ENCODE results near the gene PCDHGA8. TPM values are rescaled to one million over a fixed set of nuclear protein-coding genes. Genes with fewer than 3 reads are reported as not detected.
"Not testable (repeated sequence)": the region's sequence is repeated elsewhere in the genome, so short reads cannot be mapped to it uniquely, and the experiment has no call there.

PCDHGA8 gene
- polyA plus RNA-seq, 4 donors, result 0.10 to 0.15 TPM; not detected in 2

DNA sequence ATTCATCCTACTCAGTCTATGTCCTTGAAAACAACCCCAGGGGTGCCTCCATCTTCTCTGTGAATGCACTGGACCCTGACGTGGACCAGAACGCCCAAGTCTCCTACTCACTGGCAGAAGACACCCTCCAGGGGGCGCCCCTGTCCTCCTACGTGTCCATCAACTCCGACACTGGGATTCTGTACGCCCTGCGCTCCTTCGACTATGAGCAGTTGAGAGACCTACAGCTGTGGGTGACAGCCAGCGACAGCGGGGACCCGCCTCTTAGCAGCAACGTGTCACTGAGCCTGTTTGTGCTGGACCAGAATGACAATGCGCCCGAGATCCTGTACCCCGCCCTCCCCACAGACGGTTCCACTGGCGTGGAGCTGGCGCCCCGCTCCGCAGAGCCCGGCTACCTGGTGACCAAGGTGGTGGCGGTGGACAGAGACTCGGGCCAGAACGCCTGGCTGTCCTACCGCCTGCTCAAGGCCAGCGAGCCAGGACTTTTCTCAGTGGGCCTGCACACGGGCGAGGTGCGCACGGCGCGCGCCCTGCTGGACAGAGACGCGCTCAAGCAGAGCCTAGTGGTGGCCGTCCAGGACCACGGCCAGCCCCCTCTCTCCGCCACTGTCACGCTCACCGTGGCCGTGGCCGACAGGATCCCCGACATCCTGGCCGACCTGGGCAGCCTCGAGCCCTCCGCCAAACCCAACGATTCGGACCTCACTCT lies 16.8 kb upstream of the PCDHGA8 start:
- not testable (repeated sequence) for H3K27ac ChIP-seq (ENCODE audit: low read depth in 1 of 3, low read length in 2 of 3); H3K4me1 ChIP-seq (ENCODE audit: control insufficient read depth in 3 of 3, insufficient read depth in 2 of 3, low read depth in 1 of 3, low read length in 2 of 3); DNase-seq; H3K4me3 ChIP-seq (ENCODE audit: low read depth in 1 of 3, low read length in 3 of 3); FAIRE-seq; H3K36me3 ChIP-seq (ENCODE audit: control insufficient read depth in 3 of 3, insufficient read depth in 2 of 3, low read depth in 1 of 3, low read length in 3 of 3)
- Histone ChIP-seq H3K9me3 (ENCODE audit: control insufficient read depth in 2 of 2, insufficient read depth in 1 of 2, low read depth in 1 of 2, low read length in 1 of 2) (peaks cover 0 to 54% of the 10 kb centered on the region in 2 donors), H3K27me3 (ENCODE audit: control insufficient read depth in 3 of 3, insufficient read depth in 3 of 3, low read length in 3 of 3) (peaks cover 0 to 22% (median 20%) of the 10 kb centered on the region in 3 donors)
- WGBS, 3 donors, result 53 to 63% (median 60%) methylated on average over 29 to 43 of the region's 48 CpGs

GRCh38 chr5:141382469-141383294 lies 9.8 kb upstream of the PCDHGA8 start, which contains the start of gene PCDHGA7:
PCDHGA7 (plus strand) TSS chr5:141382742; CDS start chr5:141382900, 158 bp downstream.
- FAIRE-seq (no peak), DNase-seq (peak in 1 of 2 donors; percentile 14)
- Histone ChIP-seq H3K27me3 (ENCODE audit: control insufficient read depth in 3 of 3, insufficient read depth in 3 of 3, low read length in 3 of 3) (peaks cover 0 to 26% (median 10%) of the 10 kb centered on the region in 3 donors), H3K4me3 (ENCODE audit: low read depth in 1 of 3, low read length in 3 of 3) (no peak within 1 kb of the TSS), H3K36me3 (ENCODE audit: control insufficient read depth in 3 of 3, insufficient read depth in 2 of 3, low read depth in 1 of 3, low read length in 3 of 3) (no peaks in the 10 kb centered on the region), H3K9me3 (ENCODE audit: control insufficient read depth in 2 of 2, insufficient read depth in 1 of 2, low read depth in 1 of 2, low read length in 1 of 2) (peaks cover 0 to 43% of the 10 kb centered on the region in 2 donors), H3K27ac (ENCODE audit: low read depth in 1 of 3, low read length in 2 of 3) (no peak within 1 kb of the TSS), H3K4me1 (ENCODE audit: control insufficient read depth in 3 of 3, insufficient read depth in 2 of 3, low read depth in 1 of 3, low read length in 2 of 3) (no peaks in the 10 kb centered on the region)
- WGBS, 3 donors, result 19 to 37% (median 26%) methylated on average over 37 of the region's 37 CpGs

GRCh38 chr5:141383345-141383744 lies 9.1 kb upstream of the PCDHGA8 start:
- 43 to 46% (median 44%) methylated on average over 21 of the region's 21 CpGs for WGBS, 3 donors
- Histone ChIP-seq H3K27ac (ENCODE audit: low read depth in 1 of 3, low read length in 2 of 3) (no peak overlapping the region), H3K36me3 (ENCODE audit: control insufficient read depth in 3 of 3, insufficient read depth in 2 of 3, low read depth in 1 of 3, low read length in 3 of 3) (no peaks in the 10 kb centered on the region), H3K9me3 (ENCODE audit: control insufficient read depth in 2 of 2, insufficient read depth in 1 of 2, low read depth in 1 of 2, low read length in 1 of 2) (peaks cover 0 to 42% of the 10 kb centered on the region in 2 donors), H3K4me1 (ENCODE audit: control insufficient read depth in 3 of 3, insufficient read depth in 2 of 3, low read depth in 1 of 3, low read length in 2 of 3) (no peaks in the 10 kb centered on the region), H3K27me3 (ENCODE audit: control insufficient read depth in 3 of 3, insufficient read depth in 3 of 3, low read length in 3 of 3) (peaks cover 0 to 28% (median 12%) of the 10 kb centered on the region in 3 donors), H3K4me3 (ENCODE audit: low read depth in 1 of 3, low read length in 3 of 3) (no peak overlapping the region)
- FAIRE-seq (no peak), DNase-seq (no peak)

GRCh38 chr5:141384471-141385267 lies 7.8 kb upstream of the PCDHGA8 start:
- Histone ChIP-seq H3K4me1 (ENCODE audit: control insufficient read depth in 3 of 3, insufficient read depth in 2 of 3, low read depth in 1 of 3, low read length in 2 of 3) (no peaks in the 10 kb centered on the region), H3K9me3 (ENCODE audit: control insufficient read depth in 2 of 2, insufficient read depth in 1 of 2, low read depth in 1 of 2, low read length in 1 of 2) (peaks cover 3 to 56% of the 10 kb centered on the region in 2 donors), H3K27me3 (ENCODE audit: control insufficient read depth in 3 of 3, insufficient read depth in 3 of 3, low read length in 3 of 3) (peaks cover 0 to 35% (median 15%) of the 10 kb centered on the region in 3 donors), H3K4me3 (ENCODE audit: low read depth in 1 of 3, low read length in 3 of 3) (no peak overlapping the region), H3K27ac (ENCODE audit: low read depth in 1 of 3, low read length in 2 of 3) (no peak overlapping the region), H3K36me3 (ENCODE audit: control insufficient read depth in 3 of 3, insufficient read depth in 2 of 3, low read depth in 1 of 3, low read length in 3 of 3) (no peaks in the 10 kb centered on the region)
- no peak for DNase-seq
- WGBS, 3 donors, result 55 to 62% (median 58%) methylated on average over 43 of the region's 43 CpGs
- no peak for FAIRE-seq

DNA sequence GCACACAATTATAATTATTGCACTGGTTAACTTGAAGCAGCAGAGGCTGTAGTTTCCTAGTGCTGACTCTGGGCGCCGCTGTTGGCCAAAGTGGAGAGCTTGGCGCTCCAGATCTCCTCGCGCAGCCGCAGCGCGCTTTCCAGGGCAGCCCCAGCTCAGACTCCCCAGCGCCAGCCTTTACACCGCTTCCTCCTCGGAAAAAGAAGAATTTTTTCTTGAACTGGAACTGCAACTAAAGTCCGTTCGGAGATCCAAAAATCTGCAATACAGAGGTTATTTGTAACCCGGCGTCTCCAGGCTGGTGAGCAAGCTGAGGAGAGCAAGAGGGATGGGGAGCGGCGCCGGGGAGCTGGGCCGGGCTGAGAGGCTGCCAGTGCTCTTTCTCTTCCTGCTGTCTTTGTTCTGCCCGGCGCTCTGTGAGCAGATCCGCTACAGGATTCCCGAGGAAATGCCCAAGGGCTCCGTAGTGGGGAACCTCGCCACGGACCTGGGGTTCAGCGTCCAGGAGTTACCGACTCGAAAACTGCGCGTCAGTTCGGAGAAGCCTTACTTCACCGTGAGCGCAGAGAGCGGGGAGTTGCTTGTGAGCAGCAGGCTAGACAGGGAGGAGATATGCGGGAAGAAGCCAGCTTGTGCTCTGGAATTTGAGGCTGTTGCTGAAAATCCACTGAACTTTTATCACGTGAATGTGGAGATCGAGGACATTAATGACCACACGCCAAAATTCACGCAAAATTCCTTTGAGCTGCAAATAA lies 4.7 kb upstream of the PCDHGA8 start, which contains the start of gene PCDHGB4:
Gene PCDHGB4 (plus strand): TSS at position 142 of the 755 bp plus-strand sequence. CDS start 187 bp downstream, at position 329.
- peak in 1 of 2 donors; percentile 30 for DNase-seq
- Histone ChIP-seq H3K9me3 (ENCODE audit: control insufficient read depth in 2 of 2, insufficient read depth in 1 of 2, low read depth in 1 of 2, low read length in 1 of 2) (peaks cover 7 to 58% of the 10 kb centered on the region in 2 donors), H3K27me3 (ENCODE audit: control insufficient read depth in 3 of 3, insufficient read depth in 3 of 3, low read length in 3 of 3) (peaks cover 0 to 40% (median 17%) of the 10 kb centered on the region in 3 donors)
- not testable (repeated sequence) for H3K4me3 ChIP-seq (ENCODE audit: low read depth in 1 of 3, low read length in 3 of 3); H3K36me3 ChIP-seq (ENCODE audit: control insufficient read depth in 3 of 3, insufficient read depth in 2 of 3, low read depth in 1 of 3, low read length in 3 of 3); H3K27ac ChIP-seq (ENCODE audit: low read depth in 1 of 3, low read length in 2 of 3); FAIRE-seq; H3K4me1 ChIP-seq (ENCODE audit: control insufficient read depth in 3 of 3, insufficient read depth in 2 of 3, low read depth in 1 of 3, low read length in 2 of 3)
- WGBS, 3 donors, result 14 to 42% (median 39%) methylated on average over 17 to 22 of the region's 40 CpGs

GRCh38 chr5:141388661-141389060 lies 3.8 kb upstream of the PCDHGA8 start:
- Histone ChIP-seq H3K27me3 (ENCODE audit: control insufficient read depth in 3 of 3, insufficient read depth in 3 of 3, low read length in 3 of 3) (peaks cover 0 to 39% (median 17%) of the 10 kb centered on the region in 3 donors), H3K36me3 (ENCODE audit: control insufficient read depth in 3 of 3, insufficient read depth in 2 of 3, low read depth in 1 of 3, low read length in 3 of 3) (no peaks in the 10 kb centered on the region), H3K4me3 (ENCODE audit: low read depth in 1 of 3, low read length in 3 of 3) (no peak overlapping the region), H3K27ac (ENCODE audit: low read depth in 1 of 3, low read length in 2 of 3) (no peak overlapping the region), H3K4me1 (ENCODE audit: control insufficient read depth in 3 of 3, insufficient read depth in 2 of 3, low read depth in 1 of 3, low read length in 2 of 3) (no peaks in the 10 kb centered on the region), H3K9me3 (ENCODE audit: control insufficient read depth in 2 of 2, insufficient read depth in 1 of 2, low read depth in 1 of 2, low read length in 1 of 2) (peaks cover 8 to 58% of the 10 kb centered on the region in 2 donors)
- FAIRE-seq (no peak), DNase-seq (no peak)
- 49 to 56% (median 49%) methylated on average over 10 of the region's 10 CpGs for WGBS, 3 donors

DNA sequence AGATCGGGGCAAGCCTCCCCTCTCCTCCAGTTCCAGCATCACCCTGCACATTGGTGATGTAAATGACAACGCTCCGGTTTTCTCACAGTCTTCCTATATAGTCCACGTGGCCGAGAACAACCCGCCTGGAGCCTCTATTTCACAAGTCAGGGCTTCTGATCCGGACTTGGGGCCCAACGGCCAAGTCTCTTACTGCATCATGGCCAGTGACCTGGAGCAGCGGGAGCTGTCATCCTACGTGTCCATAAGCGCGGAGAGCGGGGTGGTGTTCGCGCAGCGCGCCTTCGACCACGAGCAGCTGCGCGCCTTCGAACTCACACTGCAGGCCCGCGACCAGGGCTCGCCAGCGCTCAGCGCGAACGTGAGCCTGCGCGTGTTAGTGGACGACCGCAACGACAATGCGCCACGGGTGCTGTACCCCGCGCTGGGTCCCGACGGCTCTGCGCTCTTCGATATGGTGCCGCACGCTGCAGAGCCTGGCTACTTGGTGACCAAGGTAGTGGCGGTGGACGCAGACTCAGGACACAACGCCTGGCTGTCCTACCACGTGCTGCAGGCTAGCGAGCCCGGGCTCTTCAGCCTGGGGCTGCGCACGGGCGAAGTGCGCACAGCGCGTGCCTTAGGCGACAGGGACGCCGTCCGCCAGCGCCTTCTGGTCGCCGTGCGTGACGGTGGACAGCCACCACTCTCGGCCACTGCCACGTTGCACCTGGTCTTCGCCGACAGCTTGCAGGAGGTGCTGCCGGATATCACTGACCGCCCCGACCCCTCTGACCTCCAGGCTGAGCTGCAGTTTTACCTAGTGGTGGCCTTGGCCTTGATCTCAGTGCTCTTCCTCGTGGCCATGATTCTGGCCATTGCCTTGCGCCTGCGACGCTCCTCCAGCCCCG lies 3.0 kb upstream of the PCDHGA8 start:
- Histone ChIP-seq H3K36me3 (ENCODE audit: control insufficient read depth in 3 of 3, insufficient read depth in 2 of 3, low read depth in 1 of 3, low read length in 3 of 3) (no peaks in the 10 kb centered on the region), H3K27ac (ENCODE audit: low read depth in 1 of 3, low read length in 2 of 3) (no peak overlapping the region), H3K27me3 (ENCODE audit: control insufficient read depth in 3 of 3, insufficient read depth in 3 of 3, low read length in 3 of 3) (peaks cover 0 to 36% (median 22%) of the 10 kb centered on the region in 3 donors), H3K4me3 (ENCODE audit: low read depth in 1 of 3, low read length in 3 of 3) (no peak overlapping the region), H3K4me1 (ENCODE audit: control insufficient read depth in 3 of 3, insufficient read depth in 2 of 3, low read depth in 1 of 3, low read length in 2 of 3) (no peaks in the 10 kb centered on the region), H3K9me3 (ENCODE audit: control insufficient read depth in 2 of 2, insufficient read depth in 1 of 2, low read depth in 1 of 2, low read length in 1 of 2) (peaks cover 8 to 58% of the 10 kb centered on the region in 2 donors)
- FAIRE-seq (no peak), DNase-seq (no peak)
- 43 to 63% (median 63%) methylated on average over 70 to 77 of the region's 77 CpGs for WGBS, 3 donors

Data from small intestine (tissue), 7 donors.